K562 (cell line): Measurements from ENCODE around the gene COX5A. TPM values are rescaled to one million over a fixed set of nuclear protein-coding genes. Genes with fewer than 3 reads are reported as not detected.

Source experiments
- ATAC-seq: fragments of 200-7000 bp; cut with Tn5 transposase; 3 replicates; pipeline ENCODE4 v1.9.1; 2020; ENCODE audit warnings: moderate library complexity
- BruUV-seq: library from RNA; stranded (reverse); fragments of 400-500 nt; replicated peaks from 2 replicates; lab custom pipeline; 2021; lab: Mats Ljungman, UMichigan
- CTCF ChIA-PET: fragments of 300-600 bp; formaldehyde crosslinking; extraction: SDS; loops from one replicate; lab custom pipeline; 2021; ENCODE audit warnings: low intra/inter-chr PET ratio; lab: Yijun Ruan, JAX
- POLR2A ChIA-PET: fragments of 300-600, 350-650 bp; sonication (Branson Sonifier 250); formaldehyde crosslinking; extraction: SDS; loops from one replicate; lab custom pipeline; 2021; ENCODE audit warnings: antibody characterized with exemption, inconsistent platforms; lab: Yijun Ruan, JAX
- DNase-seq, 4 experiments: peaks; one replicate each; pipeline versions ENCODE4 v3.0.0 to v3.0.0-alpha.2; 2011 to 2018; ENCODE audit warnings: low spot score in 3 of 4, mixed read lengths in 3 of 4; ENCODE audit errors: extremely low read depth in 1 of 4
- FAIRE-seq: peaks from 2 replicates; lab custom pipeline; 2011; peaks lifted over from hg19 to GRCh38; lab: Jason Lieb, UNC
- H2AFZ ChIP-seq: 2 replicates; pipeline ENCODE4 v1.6.0; 2011; ENCODE audit warnings: low read depth, low read length, control low read depth, inconsistent platforms
- H3K27ac ChIP-seq: fragments of 200-600 bp; 3 replicates; pipeline ENCODE4 v1.8.0; 2011; ENCODE audit warnings: low read depth, mild to moderate bottlenecking, control low read depth, inconsistent platforms, low read length, moderate library complexity, mixed read lengths; ENCODE audit errors: extremely low read depth
- H3K27me3 ChIP-seq, 2 experiments: fragments of 300-600 bp in 1 of 2; 2 replicates in 1 of 2; 3 replicates in 1 of 2; pipeline versions ENCODE4 v1.6.0 to v1.8.0; 2011; ENCODE audit warnings: inconsistent platforms in 2 of 2, low read length in 2 of 2, mild to moderate bottlenecking in 1 of 2, mixed read lengths in 1 of 2, moderate library complexity in 1 of 2; ENCODE audit not compliant: control insufficient read depth in 2 of 2, insufficient read depth in 2 of 2
- H3K36me3 ChIP-seq: fragments of 300-600 bp; 3 replicates; pipeline ENCODE4 v1.8.0; 2011; ENCODE audit warnings: mild to moderate bottlenecking, low read length, inconsistent platforms; ENCODE audit not compliant: control insufficient read depth, insufficient read depth
- H3K4me1 ChIP-seq, 2 experiments: fragments of 200-600 bp in 1 of 2; replicated peaks in 1 of 2; 2 replicates in 1 of 2; 3 replicates in 1 of 2; pipeline versions ENCODE4 v1.5.1 to v1.8.0; 2011; ENCODE audit warnings: inconsistent platforms in 2 of 2, low read length in 2 of 2, mild to moderate bottlenecking in 1 of 2, mixed read lengths in 1 of 2, moderate library complexity in 1 of 2; ENCODE audit not compliant: control insufficient read depth in 2 of 2, insufficient read depth in 2 of 2
- H3K4me2 ChIP-seq: 2 replicates; pipeline ENCODE4 v1.6.1; 2011; ENCODE audit warnings: low read length, control low read depth, inconsistent platforms, mixed read lengths; ENCODE audit not compliant: insufficient read depth
- H3K4me3 ChIP-seq: fragments of 200-600 bp; sonication (generic), shearing (Covaris generic); 2 replicates; pipeline ENCODE4 v1.5.1; 2016; ENCODE audit warnings: control low read depth, inconsistent platforms
- H3K79me2 ChIP-seq: fragments of 200-600 bp; 3 replicates; pipeline ENCODE4 v1.8.0; 2011; ENCODE audit warnings: low read length, inconsistent platforms; ENCODE audit not compliant: control insufficient read depth, insufficient read depth
- H3K9ac ChIP-seq, 2 experiments: 2 replicates each; pipeline versions ENCODE4 v1.6.0 to v1.6.1; 2011; ENCODE audit warnings: low read depth in 2 of 2, low read length in 2 of 2, control low read depth in 1 of 2, inconsistent platforms in 1 of 2, mild to moderate bottlenecking in 1 of 2, mixed read lengths in 1 of 2; ENCODE audit not compliant: insufficient read depth in 1 of 2
- H3K9me1 ChIP-seq: one replicate; pipeline ENCODE4 v1.6.0; 2011; ENCODE audit warnings: inconsistent platforms, mild to moderate bottlenecking, low read length, moderate library complexity; ENCODE audit not compliant: control insufficient read depth, insufficient read depth
- H3K9me3 ChIP-seq: replicated peaks from 2 replicates; pipeline ENCODE4 v1.5.1; 2011; ENCODE audit warnings: low read depth, low read length, inconsistent platforms; ENCODE audit not compliant: control insufficient read depth, insufficient read depth
- H4K20me1 ChIP-seq: replicated peaks from 2 replicates; pipeline ENCODE4 v1.6.1; 2011; ENCODE audit warnings: low read length, inconsistent platforms, mixed read lengths; ENCODE audit not compliant: control insufficient read depth, insufficient read depth
- BRD9 ChIP-seq: fragments of 450-650 bp; IDR thresholded peaks from 2 replicates; pipeline ENCODE4 v1.6.1; 2018; ENCODE audit warnings: low read depth; ENCODE audit not compliant: partially characterized antibody
- LEF1 ChIP-seq: fragments of 450-650 bp; IDR thresholded peaks from 2 replicates; pipeline ENCODE4 v1.6.1; 2016; ENCODE audit warnings: mild to moderate bottlenecking
- NR2C1 ChIP-seq, 2 experiments: fragments of 450-650 bp; IDR thresholded peaks; 2 replicates each; pipeline ENCODE4 v1.6.1; 2017; ENCODE audit warnings: mild to moderate bottlenecking in 2 of 2, antibody characterized with exemption in 1 of 2, inconsistent platforms in 1 of 2, missing compliant biosample characterization in 1 of 2, missing genetic modification characterization in 1 of 2
- RBFOX2 ChIP-seq: fragments of 200-400 bp; formaldehyde crosslinking; IDR thresholded peaks from 2 replicates; pipeline ENCODE4 v1.6.1; 2017; ENCODE audit warnings: low read depth, mild to moderate bottlenecking, low read length, moderate library complexity
- RBM22 ChIP-seq: fragments of 200-400 bp; formaldehyde crosslinking; IDR thresholded peaks from 2 replicates; pipeline ENCODE4 v1.6.1; 2018; ENCODE audit warnings: low read length, low read depth; ENCODE audit not compliant: poor library complexity, severe bottlenecking
- THRAP3 ChIP-seq: fragments of 450-650 bp; IDR thresholded peaks from 2 replicates; pipeline ENCODE4 v1.6.1; 2016; ENCODE audit warnings: mild to moderate bottlenecking, inconsistent platforms, borderline replicate concordance
- U2AF2 ChIP-seq: fragments of 200-400 bp; formaldehyde crosslinking; optimal IDR thresholded peaks from 2 replicates; pipeline ENCODE3; 2017; ENCODE audit warnings: low read depth, mild to moderate bottlenecking, low read length
- ZNF408 ChIP-seq: fragments of 250-450 bp; sonication (Bioruptor Pico); IDR thresholded peaks from 2 replicates; pipeline ENCODE4 v1.4.0; 2020; ENCODE audit warnings: low read depth, mild to moderate bottlenecking, moderate library complexity
- ZNF41 ChIP-seq: fragments of 250-450 bp; sonication (Bioruptor Pico); conservative IDR thresholded peaks from 2 replicates; pipeline ENCODE4 v1.4.0; 2020; ENCODE audit warnings: mild to moderate bottlenecking
- ZNF507 ChIP-seq: conservative IDR thresholded peaks from 2 replicates; pipeline ENCODE4 v1.6.1; 2017; ENCODE audit warnings: missing genetic modification characterization, missing compliant biosample characterization
- WGBS: fragments of 100-300 bp; shearing (Covaris generic); methylation state at CpG from one replicate; pipeline ENCODE4 v1.1.6; 2016; ENCODE audit warnings: low coverage, mixed read lengths; ENCODE audit not compliant: insufficient coverage; ENCODE audit errors: missing lambda C conversion rate; 5-methylcytosine and 5-hydroxymethylcytosine counted together
- in situ Hi-C: fragments of 300-500 bp; cut with MboI; formaldehyde crosslinking; loops from 4 replicates; pipeline ENCODE4 v1.15.0; 2018; ENCODE audit warnings: inconsistent platforms, mixed read lengths
- intact Hi-C: fragments of 100-400 bp; cut with micrococcal nuclease; formaldehyde crosslinking; loops from 2 replicates; pipeline ENCODE4 v1.14.2; 2022
- polyA plus RNA-seq, 8 experiments: library from polyadenylated mRNA; depleted of rRNA in 4 of 8; stranded (reverse) in 5 of 8; unstranded in 3 of 8; fragments of >200 nt; fragmentation: Nextera tagmentation in 2 of 8; fragmentation: Illumina TruSeq in 1 of 8; extraction: Ambion mirVana in 2 of 8; extraction: Trizol in 1 of 8; gene quantifications; 2 replicates each; pipeline versions ENCODE4 v1.2.1 to v1.2.3, GENCODE V29; 2011 to 2014; ENCODE audit warnings: inconsistent platforms in 1 of 8, missing spikeins in 1 of 8
- total RNA-seq, 7 experiments: library from RNA; depleted of rRNA in 6 of 7; stranded (reverse); fragments of >200 nt in 6 of 7; fragmentation: Illumina TruSeq in 2 of 7; extraction: Trizol in 2 of 7; gene quantifications; 2 replicates each; pipeline versions ENCODE4 v1.2.1 to v1.2.3, GENCODE V29; 2011 to 2021; ENCODE audit warnings: low replicate concordance in 1 of 7
- TF ChIP-seq, protein P1 (sequence below): fragments of 250-450 bp; sonication (Bioruptor Pico); IDR thresholded peaks from 2 replicates; pipeline ENCODE4 v1.8.0; 2021; ENCODE audit warnings: mild to moderate bottlenecking, moderate library complexity
- TF ChIP-seq, protein P2 (sequence below): fragments of 450-650 bp; IDR thresholded peaks from 2 replicates; pipeline ENCODE4 v1.6.1; 2018; ENCODE audit not compliant: partially characterized antibody
- TF ChIP-seq, protein P3 (sequence below): sonication (generic); formaldehyde crosslinking; IDR thresholded peaks from 2 replicates; pipeline ENCODE4 v1.8.0; 2022; ENCODE audit warnings: missing genetic modification reagents, mild to moderate bottlenecking, borderline replicate concordance

COX5A gene
- total and polyA plus RNA-seq, 9 of the 15 experiments (the other 6 are each of a cell fraction or from before 2014, with no cell fraction given) = 86.8 to 553 (median 371) TPM

DNA sequence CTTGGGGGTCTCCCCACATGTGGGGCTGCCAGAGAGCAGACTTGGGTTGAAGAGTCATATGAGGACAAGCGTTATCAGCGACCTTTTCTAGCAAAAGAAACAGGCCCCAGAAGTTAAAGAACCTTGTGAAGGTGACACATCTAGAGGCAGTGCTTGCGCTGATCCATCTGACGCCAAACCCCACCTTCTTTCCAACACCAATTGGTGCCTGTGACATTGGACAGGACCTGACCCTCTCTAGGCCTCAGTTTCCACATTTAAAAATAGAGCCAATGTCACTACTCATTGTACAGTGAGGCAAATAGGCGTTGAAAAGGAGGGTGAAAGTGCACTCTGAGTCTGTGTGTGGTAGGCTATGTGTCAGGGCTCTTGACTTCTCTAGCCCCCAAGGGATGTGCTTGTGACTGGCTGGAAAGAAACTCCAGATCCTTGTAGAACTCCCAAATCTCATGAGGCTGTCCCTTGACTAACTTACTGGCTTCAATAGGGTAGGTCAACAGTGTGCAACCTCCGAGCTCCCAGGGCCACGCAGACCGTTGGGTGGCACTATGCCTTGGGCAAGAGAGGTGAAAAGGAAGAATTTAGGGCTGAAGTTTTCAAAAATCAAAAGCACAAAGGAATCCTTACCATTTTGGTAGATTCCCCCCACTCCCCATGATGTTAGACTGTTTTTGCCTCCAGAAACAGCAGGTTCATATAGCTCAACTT is 30.6 kb downstream of the COX5A start:
- ATAC-seq (peak; percentile 48), DNase-seq (peak in 2 of 4 experiments; percentile 30 to 50), FAIRE-seq (peak; percentile 74)
- Histone ChIP-seq H3K9me3 (no peaks in the 10 kb centered on the region), H3K36me3 (peaks cover 37% of the 10 kb centered on the region), H3K9ac (peak overlapping the region; percentile 87 to 92), H3K9me1 (no peaks in the 10 kb centered on the region), H3K79me2 (peaks cover 23% of the 10 kb centered on the region), H3K27ac (peak overlapping the region; percentile 89), H3K4me3 (peak overlapping the region; percentile 95), H4K20me1 (no peaks in the 10 kb centered on the region), H3K27me3 (no peaks in the 10 kb centered on the region), H2AFZ (peak overlapping the region; percentile 98), H3K4me1 (peaks cover 11 to 14% of the 10 kb centered on the region in 2 experiments; a peak in 4 of 5 replicates), H3K4me2 (peak overlapping the region; percentile 94)
- intact Hi-C loops (loop anchor here (2.0 to 5.0 kb wide), 2 partner anchors 43 to 80 kb away; no protein-coding TSS in a partner anchor), in situ Hi-C loops (no loop called here)
- WGBS = 38% methylated on average over 8 of the region's 8 CpGs
- ChIA-PET CTCF (no interaction called here), POLR2A (interaction anchor here (0.7 to 3.8 kb wide), 16 partner anchors 10 to 718 kb away, joined by 3 to 29 read pairs (median 4); partner anchors contain the start of genes COX5A, MPI, SNUPN and ULK3)
- TSS peak; percentile 90 for BruUV-seq
- no peak for TF ChIP-seq RBFOX2
- no peak for TF ChIP-seq BRD9
- TF ChIP-seq ZNF408 = no peak
- TF ChIP-seq U2AF2 = no peak
- TF ChIP-seq, protein P1, sequence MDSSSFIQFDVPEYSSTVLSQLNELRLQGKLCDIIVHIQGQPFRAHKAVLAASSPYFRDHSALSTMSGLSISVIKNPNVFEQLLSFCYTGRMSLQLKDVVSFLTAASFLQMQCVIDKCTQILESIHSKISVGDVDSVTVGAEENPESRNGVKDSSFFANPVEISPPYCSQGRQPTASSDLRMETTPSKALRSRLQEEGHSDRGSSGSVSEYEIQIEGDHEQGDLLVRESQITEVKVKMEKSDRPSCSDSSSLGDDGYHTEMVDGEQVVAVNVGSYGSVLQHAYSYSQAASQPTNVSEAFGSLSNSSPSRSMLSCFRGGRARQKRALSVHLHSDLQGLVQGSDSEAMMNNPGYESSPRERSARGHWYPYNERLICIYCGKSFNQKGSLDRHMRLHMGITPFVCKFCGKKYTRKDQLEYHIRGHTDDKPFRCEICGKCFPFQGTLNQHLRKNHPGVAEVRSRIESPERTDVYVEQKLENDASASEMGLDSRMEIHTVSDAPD = no peak
- TF ChIP-seq, protein P2, sequence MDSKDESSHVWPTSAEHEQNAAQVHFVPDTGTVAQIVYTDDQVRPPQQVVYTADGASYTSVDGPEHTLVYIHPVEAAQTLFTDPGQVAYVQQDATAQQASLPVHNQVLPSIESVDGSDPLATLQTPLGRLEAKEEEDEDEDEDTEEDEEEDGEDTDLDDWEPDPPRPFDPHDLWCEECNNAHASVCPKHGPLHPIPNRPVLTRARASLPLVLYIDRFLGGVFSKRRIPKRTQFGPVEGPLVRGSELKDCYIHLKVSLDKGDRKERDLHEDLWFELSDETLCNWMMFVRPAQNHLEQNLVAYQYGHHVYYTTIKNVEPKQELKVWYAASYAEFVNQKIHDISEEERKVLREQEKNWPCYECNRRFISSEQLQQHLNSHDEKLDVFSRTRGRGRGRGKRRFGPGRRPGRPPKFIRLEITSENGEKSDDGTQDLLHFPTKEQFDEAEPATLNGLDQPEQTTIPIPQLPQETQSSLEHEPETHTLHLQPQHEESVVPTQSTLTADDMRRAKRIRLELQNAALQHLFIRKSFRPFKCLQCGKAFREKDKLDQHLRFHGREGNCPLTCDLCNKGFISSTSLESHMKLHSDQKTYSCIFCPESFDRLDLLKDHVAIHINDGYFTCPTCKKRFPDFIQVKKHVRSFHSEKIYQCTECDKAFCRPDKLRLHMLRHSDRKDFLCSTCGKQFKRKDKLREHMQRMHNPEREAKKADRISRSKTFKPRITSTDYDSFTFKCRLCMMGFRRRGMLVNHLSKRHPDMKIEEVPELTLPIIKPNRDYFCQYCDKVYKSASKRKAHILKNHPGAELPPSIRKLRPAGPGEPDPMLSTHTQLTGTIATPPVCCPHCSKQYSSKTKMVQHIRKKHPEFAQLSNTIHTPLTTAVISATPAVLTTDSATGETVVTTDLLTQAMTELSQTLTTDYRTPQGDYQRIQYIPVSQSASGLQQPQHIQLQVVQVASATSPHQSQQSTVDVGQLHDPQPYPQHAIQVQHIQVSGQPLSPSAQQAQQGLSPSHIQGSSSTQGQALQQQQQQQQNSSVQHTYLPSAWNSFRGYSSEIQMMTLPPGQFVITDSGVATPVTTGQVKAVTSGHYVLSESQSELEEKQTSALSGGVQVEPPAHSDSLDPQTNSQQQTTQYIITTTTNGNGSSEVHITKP = no peak
- TF ChIP-seq RBM22 = no peak
- TF ChIP-seq THRAP3 = no peak
- TF ChIP-seq ZNF507 (tag) = no peak
- 0 out of 2 replicates have a peak, but pooled peaks have one; percentile 14 for TF ChIP-seq NR2C1 (IDR thresholded peaks at IDR 0.05)
- TF ChIP-seq NR2C1 (tag; IDR thresholded peaks at IDR 0.05) = 0 out of 2 replicates have a peak, but pooled peaks have one; percentile 5
- TF ChIP-seq ZNF41 = no peak
- TF ChIP-seq LEF1 = no peak
- TF ChIP-seq, protein P3, sequence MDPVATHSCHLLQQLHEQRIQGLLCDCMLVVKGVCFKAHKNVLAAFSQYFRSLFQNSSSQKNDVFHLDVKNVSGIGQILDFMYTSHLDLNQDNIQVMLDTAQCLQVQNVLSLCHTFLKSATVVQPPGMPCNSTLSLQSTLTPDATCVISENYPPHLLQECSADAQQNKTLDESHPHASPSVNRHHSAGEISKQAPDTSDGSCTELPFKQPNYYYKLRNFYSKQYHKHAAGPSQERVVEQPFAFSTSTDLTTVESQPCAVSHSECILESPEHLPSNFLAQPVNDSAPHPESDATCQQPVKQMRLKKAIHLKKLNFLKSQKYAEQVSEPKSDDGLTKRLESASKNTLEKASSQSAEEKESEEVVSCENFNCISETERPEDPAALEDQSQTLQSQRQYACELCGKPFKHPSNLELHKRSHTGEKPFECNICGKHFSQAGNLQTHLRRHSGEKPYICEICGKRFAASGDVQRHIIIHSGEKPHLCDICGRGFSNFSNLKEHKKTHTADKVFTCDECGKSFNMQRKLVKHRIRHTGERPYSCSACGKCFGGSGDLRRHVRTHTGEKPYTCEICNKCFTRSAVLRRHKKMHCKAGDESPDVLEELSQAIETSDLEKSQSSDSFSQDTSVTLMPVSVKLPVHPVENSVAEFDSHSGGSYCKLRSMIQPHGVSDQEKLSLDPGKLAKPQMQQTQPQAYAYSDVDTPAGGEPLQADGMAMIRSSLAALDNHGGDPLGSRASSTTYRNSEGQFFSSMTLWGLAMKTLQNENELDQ (CRISPR knock-in tag) = no peak
